B cell (primary cell): ENCODE results near the gene ERBB3.
"Not testable (repeated sequence)": the region's sequence is repeated elsewhere in the genome, so short reads cannot be mapped to it uniquely, and the experiment has no call there.

ENCODE experiments used
- CTCF ChIP-seq: fragments of 200-600 bp; IDR thresholded peaks from one replicate; pipeline ENCODE4 v1.8.0; 2022; ENCODE audit warnings: antibody characterized with exemption, mild to moderate bottlenecking
- EZH2 ChIP-seq: IDR thresholded peaks from 2 replicates; pipeline ENCODE4 v1.6.1; 2012; ENCODE audit warnings: borderline replicate concordance, low read depth, mild to moderate bottlenecking, moderate library complexity, low read length; ENCODE audit not compliant: insufficient read depth, poor library complexity, severe bottlenecking

- not testable (repeated sequence) for TF ChIP-seq EZH2, CTCF
Measured at GRCh38 chr12:56077966-56078365, 2.0 kb upstream of the ERBB3 start.
